ENCODE data around the gene GRAMD4.

Gene GRAMD4

GRCh38 chr22:46707305-46707704 is 87.1 kb downstream of the GRAMD4 start:
- Histone ChIP-seq H4K20me1 (ENCODE audit: control insufficient read depth, insufficient read depth, low read depth, low read length) (no peaks in the 10 kb centered on the region), H3K36me3 (ENCODE audit: control insufficient read depth, low read length) (peaks cover 49% of the 10 kb centered on the region), H3K9me2 (replicated peaks; ENCODE audit: control insufficient read depth, low read length) (no peaks in the 10 kb centered on the region), H3K27me3 (ENCODE audit: control insufficient read depth, low read length) (no peaks in the 10 kb centered on the region), H3K27ac (ENCODE audit: low read depth, low read length) (no peak overlapping the region), H3K4me1 (ENCODE audit: control insufficient read depth, low read length) (no peaks in the 10 kb centered on the region), H3K4me3 (ENCODE audit: low read length) (no peak overlapping the region), H3F3A (ENCODE audit: control insufficient read depth, insufficient read depth) (no peaks in the 10 kb centered on the region), H3K9me3 (ENCODE audit: control insufficient read depth, insufficient read depth, low read length) (no peaks in the 10 kb centered on the region), H3K4me2 (ENCODE audit: low read length) (no peak overlapping the region), H3K79me2 (ENCODE audit: control insufficient read depth, low read length) (no peaks in the 10 kb centered on the region)
- TF ChIP-seq CTCF (IDR thresholded peaks at IDR 0.05; ENCODE audit: low read depth, low read length, poor library complexity, severe bottlenecking) (no peak), EZH2phosphoT487 (IDR thresholded peaks at IDR 0.05; ENCODE audit: borderline replicate concordance, low read length) (no peak)

GRCh38 chr22:46707827-46708570 is 87.8 kb downstream of the GRAMD4 start:
- Histone ChIP-seq H4K20me1 (ENCODE audit: control insufficient read depth, insufficient read depth, low read depth, low read length) (no peaks in the 10 kb centered on the region), H3K27ac (ENCODE audit: low read depth, low read length) (no peak overlapping the region)
- no peak for TF ChIP-seq CTCF (IDR thresholded peaks at IDR 0.05; ENCODE audit: low read depth, low read length, poor library complexity, severe bottlenecking)
- TF ChIP-seq EZH2phosphoT487 (IDR thresholded peaks at IDR 0.05; ENCODE audit: borderline replicate concordance, low read length) = no peak

GRCh38 chr22:46708766-46709330 is 88.7 kb downstream of the GRAMD4 start:
- TF ChIP-seq EZH2phosphoT487 (IDR thresholded peaks at IDR 0.05; ENCODE audit: borderline replicate concordance, low read length) = no peak
- TF ChIP-seq CTCF (IDR thresholded peaks at IDR 0.05; ENCODE audit: low read depth, low read length, poor library complexity, severe bottlenecking) = no peak

More at GRCh38 chr22:46707827-46708570, 87.8 kb downstream of the GRAMD4 start:
- H3K4me3 ChIP-seq (ENCODE audit: low read length) = no peak overlapping the region
- H3K36me3 ChIP-seq (ENCODE audit: control insufficient read depth, low read length) = peaks cover 46% of the 10 kb centered on the region
- H3K9me2 ChIP-seq (replicated peaks; ENCODE audit: control insufficient read depth, low read length) = no peaks in the 10 kb centered on the region
- no peaks in the 10 kb centered on the region for H3K9me3 ChIP-seq (ENCODE audit: control insufficient read depth, insufficient read depth, low read length)
- H3K79me2 ChIP-seq (ENCODE audit: control insufficient read depth, low read length) = no peaks in the 10 kb centered on the region
- no peaks in the 10 kb centered on the region for H3K27me3 ChIP-seq (ENCODE audit: control insufficient read depth, low read length)
- H3K4me2 ChIP-seq (ENCODE audit: low read length) = no peak overlapping the region
- H3K4me1 ChIP-seq (ENCODE audit: control insufficient read depth, low read length) = no peaks in the 10 kb centered on the region
- H3F3A ChIP-seq (ENCODE audit: control insufficient read depth, insufficient read depth) = no peaks in the 10 kb centered on the region

More at GRCh38 chr22:46708766-46709330, 88.7 kb downstream of the GRAMD4 start:
- no peaks in the 10 kb centered on the region for H3K9me3 ChIP-seq (ENCODE audit: control insufficient read depth, insufficient read depth, low read length)
- H3K4me1 ChIP-seq (ENCODE audit: control insufficient read depth, low read length) = no peaks in the 10 kb centered on the region
- no peak overlapping the region for H3K4me2 ChIP-seq (ENCODE audit: low read length)
- H3K79me2 ChIP-seq (ENCODE audit: control insufficient read depth, low read length) = no peaks in the 10 kb centered on the region
- H3K27ac ChIP-seq (ENCODE audit: low read depth, low read length) = no peak overlapping the region
- no peaks in the 10 kb centered on the region for H3K9me2 ChIP-seq (replicated peaks; ENCODE audit: control insufficient read depth, low read length)
- no peaks in the 10 kb centered on the region for H3K27me3 ChIP-seq (ENCODE audit: control insufficient read depth, low read length)
- no peak overlapping the region for H3K4me3 ChIP-seq (ENCODE audit: low read length)
- peaks cover 45% of the 10 kb centered on the region for H3K36me3 ChIP-seq (ENCODE audit: control insufficient read depth, low read length)
- no peaks in the 10 kb centered on the region for H4K20me1 ChIP-seq (ENCODE audit: control insufficient read depth, insufficient read depth, low read depth, low read length)
- no peaks in the 10 kb centered on the region for H3F3A ChIP-seq (ENCODE audit: control insufficient read depth, insufficient read depth)
